Activated CD4-positive, alpha-beta T cell treated with anti-CD3 and anti-CD28 coated beads for 48 hours (primary cell): Measurements from ENCODE around the gene DGCR8.

ENCODE experiments used
- DNase-seq: peaks from one replicate; pipeline ENCODE4 v3.0.0-alpha.2; 2020

The DGCR8 gene

GRCh38 chr22:20140521-20140964 lies 60.5 kb downstream of the DGCR8 start:
- DNase-seq = no peak

- no peak for DNase-seq
Measured at GRCh38 chr22:20141186-20142077, 61.4 kb downstream of the DGCR8 start.

GRCh38 chr22:20142711-20143621 lies 62.9 kb downstream of the DGCR8 start:
- DNase-seq = no peak

- no peak for DNase-seq
Measured at GRCh38 chr22:20143883-20144665, 64.0 kb downstream of the DGCR8 start.

GRCh38 chr22:20145206-20145831 lies 65.3 kb downstream of the DGCR8 start:
- no peak for DNase-seq

GRCh38 chr22:20145832-20146223 lies 65.8 kb downstream of the DGCR8 start:
- DNase-seq = no peak

- no peak for DNase-seq
Measured at GRCh38 chr22:20146777-20147176, 66.7 kb downstream of the DGCR8 start.

- DNase-seq = no peak
Measured at GRCh38 chr22:20147237-20147988, 67.4 kb downstream of the DGCR8 start.

- DNase-seq = no peak
Measured at GRCh38 chr22:20148414-20148813, 68.4 kb downstream of the DGCR8 start.

GRCh38 chr22:20149257-20150250 lies 69.5 kb downstream of the DGCR8 start:
- no peak for DNase-seq

GRCh38 chr22:20150381-20151275 lies 70.6 kb downstream of the DGCR8 start, which contains the start of gene CCDC188:
Gene CCDC188 (minus strand): TSS chr22:20151055. CDS start chr22:20150986, 69 bp downstream.
- DNase-seq = no peak

- no peak for DNase-seq
Measured at GRCh38 chr22:20151276-20151588, 71.2 kb downstream of the DGCR8 start.

- no peak for DNase-seq
Measured at GRCh38 chr22:20152464-20152890, 72.4 kb downstream of the DGCR8 start.

- DNase-seq = no peak
Measured at GRCh38 chr22:20153945-20154344, 73.9 kb downstream of the DGCR8 start.

- peak; percentile 21 for DNase-seq
Measured at GRCh38 chr22:20154602-20155187, 74.7 kb downstream of the DGCR8 start.

GRCh38 chr22:20155330-20156041 lies 75.4 kb downstream of the DGCR8 start:
- no peak for DNase-seq

- DNase-seq = no peak
Measured at GRCh38 chr22:20156042-20156389, 76.0 kb downstream of the DGCR8 start.
